Measurements from ENCODE around the gene HS6ST1. TPM values are rescaled to one million over a fixed set of nuclear protein-coding genes. Genes with fewer than 3 reads are reported as not detected.
A peak's percentile ranks its signal among the peaks of the same experiment; 100 is the strongest.
"Not testable (repeated sequence)": the region's sequence is repeated elsewhere in the genome, so short reads cannot be mapped to it uniquely, and the experiment has no call there.

The HS6ST1 gene
- total RNA-seq, 3 donors from 2014 or later (not counting 1 experiment from before 2014, with no cell fraction given) = 18.9 to 35.9 (median 28.8) TPM

- Mint-ChIP-seq H3K36me3 (peaks cover 6% of the 10 kb centered on the region), H3K27ac (peak overlapping the region; percentile 29 to 72), H3K4me3 (peak overlapping the region; percentile 57), H3K4me1 (peaks cover 29 to 48% of the 10 kb centered on the region in 2 donors), H3K9me3 (no peaks in the 10 kb centered on the region), H3K27me3 (ENCODE audit: low read depth in 2 of 2) (no peaks in the 10 kb centered on the region)
- Histone ChIP-seq H3K4me1 (ENCODE audit: control insufficient read depth, insufficient read depth, low read length) (peaks cover 49% of the 10 kb centered on the region), H3K9me3 (ENCODE audit: control insufficient read depth, insufficient read depth, low read length) (peaks cover 2% of the 10 kb centered on the region), H3K27ac (ENCODE audit: low read length) (no peak overlapping the region), H3K27me3 (ENCODE audit: control insufficient read depth, insufficient read depth, low read length) (no peaks in the 10 kb centered on the region), H3K4me3 (ENCODE audit: low read length) (no peak overlapping the region), H3K36me3 (ENCODE audit: control insufficient read depth, insufficient read depth, low read length) (no peaks in the 10 kb centered on the region)
- no peak for ATAC-seq
- peak in 1 of 2 donors; percentile 6 for DNase-seq
- 86% methylated on average over 18 of the region's 18 CpGs for WGBS (ENCODE audit: insufficient coverage)
- TF ChIP-seq, protein P1, sequence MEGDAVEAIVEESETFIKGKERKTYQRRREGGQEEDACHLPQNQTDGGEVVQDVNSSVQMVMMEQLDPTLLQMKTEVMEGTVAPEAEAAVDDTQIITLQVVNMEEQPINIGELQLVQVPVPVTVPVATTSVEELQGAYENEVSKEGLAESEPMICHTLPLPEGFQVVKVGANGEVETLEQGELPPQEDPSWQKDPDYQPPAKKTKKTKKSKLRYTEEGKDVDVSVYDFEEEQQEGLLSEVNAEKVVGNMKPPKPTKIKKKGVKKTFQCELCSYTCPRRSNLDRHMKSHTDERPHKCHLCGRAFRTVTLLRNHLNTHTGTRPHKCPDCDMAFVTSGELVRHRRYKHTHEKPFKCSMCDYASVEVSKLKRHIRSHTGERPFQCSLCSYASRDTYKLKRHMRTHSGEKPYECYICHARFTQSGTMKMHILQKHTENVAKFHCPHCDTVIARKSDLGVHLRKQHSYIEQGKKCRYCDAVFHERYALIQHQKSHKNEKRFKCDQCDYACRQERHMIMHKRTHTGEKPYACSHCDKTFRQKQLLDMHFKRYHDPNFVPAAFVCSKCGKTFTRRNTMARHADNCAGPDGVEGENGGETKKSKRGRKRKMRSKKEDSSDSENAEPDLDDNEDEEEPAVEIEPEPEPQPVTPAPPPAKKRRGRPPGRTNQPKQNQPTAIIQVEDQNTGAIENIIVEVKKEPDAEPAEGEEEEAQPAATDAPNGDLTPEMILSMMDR (IDR thresholded peaks at IDR 0.05) = no peak
- intact Hi-C loops (cut with micrococcal nuclease) = loop anchor here (5.0 kb wide), 1 partner anchor 46 kb away; the partner anchor contains the start of gene HS6ST1
Observed at GRCh38 chr2:128270672-128271596, 47.7 kb downstream of the HS6ST1 start.

DNA sequence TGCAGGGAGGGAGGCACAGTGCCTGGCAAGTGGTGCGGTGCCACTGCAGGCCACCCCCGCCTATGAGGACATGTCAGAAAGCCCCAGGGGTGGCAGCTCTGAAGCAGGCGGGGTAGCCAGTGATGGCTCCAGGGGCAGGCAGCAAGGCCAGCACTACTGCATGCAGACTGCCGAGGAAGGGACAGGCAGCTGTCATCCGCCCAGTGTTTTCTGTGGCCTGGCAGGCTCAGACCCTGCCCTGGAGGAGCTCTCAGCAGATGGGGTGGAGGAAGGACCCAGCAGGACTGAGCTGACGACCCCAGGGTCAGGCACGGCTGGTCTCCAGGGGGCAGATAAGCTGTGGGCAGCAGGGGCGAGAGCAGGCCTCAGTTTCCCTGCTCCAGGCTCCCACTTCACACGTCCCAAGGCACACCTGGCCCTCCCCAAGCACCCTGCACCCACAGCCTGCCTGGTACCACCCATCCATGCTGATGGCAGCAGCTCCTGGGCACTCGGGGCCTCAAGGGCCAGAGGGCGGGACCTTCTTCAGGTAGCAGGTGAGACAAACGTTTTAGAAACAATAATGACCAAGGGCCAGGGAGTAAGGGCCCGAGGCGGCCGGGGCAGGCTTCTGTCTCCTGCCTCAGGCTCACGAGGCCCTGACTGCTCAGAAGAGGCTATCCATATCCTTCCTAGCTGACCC is 48.5 kb downstream of the HS6ST1 start:
- H3K36me3 ChIP-seq (ENCODE audit: control insufficient read depth, insufficient read depth, low read length) = no peaks in the 10 kb centered on the region

DNA sequence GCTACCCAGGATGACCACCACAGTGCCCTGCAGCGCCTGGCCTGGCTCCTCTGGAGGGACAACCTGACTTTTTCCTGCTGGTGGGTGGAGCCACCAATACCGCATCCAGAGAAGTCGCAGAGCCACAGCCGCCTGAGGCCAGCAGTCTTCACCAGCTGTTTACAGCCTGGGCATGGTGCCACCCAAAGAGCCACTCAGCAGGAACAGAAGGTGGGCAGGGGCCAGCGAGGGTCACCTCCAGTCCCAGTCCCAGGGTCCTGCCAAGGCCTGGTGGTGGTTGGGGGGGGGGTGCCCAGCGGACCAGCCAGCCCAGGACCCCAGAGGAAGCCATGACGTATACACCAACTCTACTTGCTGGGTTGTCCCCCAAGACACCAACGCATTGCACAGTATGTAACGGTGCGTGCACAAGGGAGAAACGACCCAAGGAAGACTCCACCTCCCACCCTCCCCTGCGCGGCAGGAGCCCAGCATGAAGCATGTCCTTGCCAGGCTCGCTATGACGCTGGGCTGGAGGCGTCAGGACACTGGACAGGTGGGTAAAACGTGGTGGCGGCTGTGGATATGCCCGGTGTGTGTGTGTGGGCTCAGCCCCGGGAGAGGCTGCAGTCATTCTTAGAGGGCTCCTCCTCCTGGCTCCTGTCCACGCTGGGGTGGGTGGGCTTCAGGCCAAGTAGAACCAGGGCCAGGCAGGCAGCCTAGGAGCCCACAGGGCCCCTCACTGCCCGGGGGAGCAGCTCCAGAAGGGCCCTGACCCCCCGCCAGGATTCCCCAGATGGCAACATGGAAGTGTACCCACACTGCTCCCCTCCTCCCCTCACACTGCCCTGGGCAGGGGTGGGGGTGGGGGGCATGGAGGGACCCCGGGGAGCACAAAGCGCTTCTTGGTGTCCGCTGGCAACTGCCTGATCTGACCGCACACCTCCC is 49.3 kb downstream of the HS6ST1 start:
- 94% methylated on average over 24 of the region's 27 CpGs for WGBS (ENCODE audit: insufficient coverage)
- no peaks in the 10 kb centered on the region for H3K27me3 Mint-ChIP-seq (ENCODE audit: low read depth in 2 of 2)

More for the DNA sequence above, 48.5 kb downstream of the HS6ST1 start:
- TF ChIP-seq, protein P1 (IDR thresholded peaks at IDR 0.05) = no peak
- Histone ChIP-seq H3K27me3 (ENCODE audit: control insufficient read depth, insufficient read depth, low read length) (no peaks in the 10 kb centered on the region), H3K4me3 (ENCODE audit: low read length) (no peak overlapping the region), H3K27ac (ENCODE audit: low read length) (no peak overlapping the region), H3K9me3 (ENCODE audit: control insufficient read depth, insufficient read depth, low read length) (peaks cover 2% of the 10 kb centered on the region), H3K4me1 (ENCODE audit: control insufficient read depth, insufficient read depth, low read length) (peaks cover 45% of the 10 kb centered on the region)
- Mint-ChIP-seq H3K9me3 (no peaks in the 10 kb centered on the region), H3K4me3 (no peak overlapping the region), H3K27me3 (ENCODE audit: low read depth in 2 of 2) (no peaks in the 10 kb centered on the region), H3K27ac (peak overlapping the region in 1 of 2 donors; percentile 4), H3K4me1 (peaks cover 24 to 43% of the 10 kb centered on the region in 2 donors), H3K36me3 (peaks cover 6% of the 10 kb centered on the region)
- DNase-seq = no peak
- intact Hi-C loops (cut with micrococcal nuclease) = loop anchor here (5.0 kb wide), 1 partner anchor 47 kb away; the partner anchor contains the start of gene HS6ST1
- WGBS (ENCODE audit: insufficient coverage) = 91% methylated on average over 16 of the region's 16 CpGs
- no peak for ATAC-seq

DNA sequence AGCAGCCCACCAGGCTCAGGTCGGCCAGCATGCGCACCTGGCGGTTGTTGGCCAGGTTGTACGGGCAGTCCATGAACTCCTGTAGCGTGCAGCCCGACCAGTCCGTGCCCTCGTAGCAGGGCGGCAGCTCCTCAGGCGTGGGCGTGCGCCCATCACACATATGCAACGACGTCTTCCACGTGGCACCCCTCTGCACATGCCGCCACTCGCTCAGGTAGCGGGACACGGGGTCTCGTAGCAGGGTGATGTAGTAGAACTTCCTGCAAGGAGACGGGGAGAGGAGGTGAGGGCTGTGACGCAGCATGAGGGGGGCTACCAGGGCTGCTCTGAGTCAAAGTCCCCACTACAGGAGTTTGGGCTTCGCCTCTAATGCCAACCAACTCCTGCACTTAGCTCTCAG is 50.1 kb downstream of the HS6ST1 start:
- H3K27ac Mint-ChIP-seq; H3K27ac ChIP-seq (ENCODE audit: low read length); intact Hi-C loops (cut with micrococcal nuclease); ATAC-seq; H3K4me3 Mint-ChIP-seq; H3K36me3 ChIP-seq (ENCODE audit: control insufficient read depth, insufficient read depth, low read length); H3K9me3 ChIP-seq (ENCODE audit: control insufficient read depth, insufficient read depth, low read length); H3K9me3 Mint-ChIP-seq; H3K27me3 Mint-ChIP-seq (ENCODE audit: low read depth in 2 of 2); H3K27me3 ChIP-seq (ENCODE audit: control insufficient read depth, insufficient read depth, low read length); H3K36me3 Mint-ChIP-seq; H3K4me3 ChIP-seq (ENCODE audit: low read length); DNase-seq: not testable (repeated sequence)
- peaks cover 16 to 34% of the 10 kb centered on the region in 2 donors for H3K4me1 Mint-ChIP-seq
- peaks cover 34% of the 10 kb centered on the region for H3K4me1 ChIP-seq (ENCODE audit: control insufficient read depth, insufficient read depth, low read length)
- 94% methylated on average over 20 of the region's 23 CpGs for WGBS (ENCODE audit: insufficient coverage)

More for the DNA sequence above, 49.3 kb downstream of the HS6ST1 start:
- Histone ChIP-seq H3K36me3 (ENCODE audit: control insufficient read depth, insufficient read depth, low read length) (no peaks in the 10 kb centered on the region), H3K27ac (ENCODE audit: low read length) (no peak overlapping the region), H3K9me3 (ENCODE audit: control insufficient read depth, insufficient read depth, low read length) (peaks cover under 1% of the 10 kb centered on the region), H3K4me1 (ENCODE audit: control insufficient read depth, insufficient read depth, low read length) (peaks cover 41% of the 10 kb centered on the region), H3K4me3 (ENCODE audit: low read length) (no peak overlapping the region), H3K27me3 (ENCODE audit: control insufficient read depth, insufficient read depth, low read length) (no peaks in the 10 kb centered on the region)
- Mint-ChIP-seq H3K4me3 (no peak overlapping the region), H3K36me3 (peaks cover 4% of the 10 kb centered on the region), H3K27ac (no peak overlapping the region), H3K4me1 (peaks cover 23 to 41% of the 10 kb centered on the region in 2 donors), H3K9me3 (no peaks in the 10 kb centered on the region)
- intact Hi-C loops (cut with micrococcal nuclease) = no loop called here
- no peak for ATAC-seq
- no peak for DNase-seq
- TF ChIP-seq, protein P1 (IDR thresholded peaks at IDR 0.05) = no peak

GRCh38 chr2:128268145-128268544 is 50.5 kb downstream of the HS6ST1 start:
- H3K4me1 Mint-ChIP-seq = peaks cover 11 to 31% of the 10 kb centered on the region in 2 donors

More at GRCh38 chr2:128268145-128268544, 50.5 kb downstream of the HS6ST1 start:
- H3K27me3 ChIP-seq (ENCODE audit: control insufficient read depth, insufficient read depth, low read length); DNase-seq; H3K27ac ChIP-seq (ENCODE audit: low read length); H3K27ac Mint-ChIP-seq; H3K36me3 ChIP-seq (ENCODE audit: control insufficient read depth, insufficient read depth, low read length); intact Hi-C loops (cut with micrococcal nuclease); H3K27me3 Mint-ChIP-seq (ENCODE audit: low read depth in 2 of 2); H3K36me3 Mint-ChIP-seq; H3K9me3 Mint-ChIP-seq; H3K4me3 ChIP-seq (ENCODE audit: low read length); H3K4me3 Mint-ChIP-seq; H3K9me3 ChIP-seq (ENCODE audit: control insufficient read depth, insufficient read depth, low read length); ATAC-seq: not testable (repeated sequence)
- peaks cover 29% of the 10 kb centered on the region for H3K4me1 ChIP-seq (ENCODE audit: control insufficient read depth, insufficient read depth, low read length)
- 97% methylated on average over 29 of the region's 38 CpGs for WGBS (ENCODE audit: insufficient coverage)

All from natural killer cell (primary cell).